ENCODE measurements around the gene OR2W1. TPM values are rescaled to one million over a fixed set of nuclear protein-coding genes. Genes with fewer than 3 reads are reported as not detected.

The OR2W1 gene, protein sequence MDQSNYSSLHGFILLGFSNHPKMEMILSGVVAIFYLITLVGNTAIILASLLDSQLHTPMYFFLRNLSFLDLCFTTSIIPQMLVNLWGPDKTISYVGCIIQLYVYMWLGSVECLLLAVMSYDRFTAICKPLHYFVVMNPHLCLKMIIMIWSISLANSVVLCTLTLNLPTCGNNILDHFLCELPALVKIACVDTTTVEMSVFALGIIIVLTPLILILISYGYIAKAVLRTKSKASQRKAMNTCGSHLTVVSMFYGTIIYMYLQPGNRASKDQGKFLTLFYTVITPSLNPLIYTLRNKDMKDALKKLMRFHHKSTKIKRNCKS
- not detected in 5 replicates for total RNA-seq (2022; extraction: Qiagen RNA extraction; ENCODE audit: low read depth)

DNA sequence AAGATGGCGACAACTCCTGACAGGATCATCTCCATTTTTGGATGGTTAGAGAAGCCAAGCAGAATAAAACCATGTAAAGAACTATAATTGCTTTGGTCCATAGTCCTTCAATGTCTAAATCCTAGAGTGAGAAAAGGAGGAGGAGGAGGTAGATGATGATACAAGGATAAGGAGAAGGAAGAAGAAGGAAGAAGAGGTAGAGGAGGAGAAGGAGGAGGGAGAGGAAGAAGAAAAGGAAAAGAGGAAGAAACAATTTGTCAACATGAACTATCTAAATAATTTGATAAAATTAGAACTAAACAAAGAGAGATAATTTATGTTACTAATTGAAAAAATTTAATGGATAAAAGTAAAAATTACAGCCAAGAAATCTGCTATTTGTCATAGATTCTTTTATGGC, at the start of gene OR2W1:
Gene OR2W1, minus strand, starts transcription at position 101 of the 400 bp plus-strand sequence. Its CDS starts 0 bp downstream, at position 101.

DNA sequence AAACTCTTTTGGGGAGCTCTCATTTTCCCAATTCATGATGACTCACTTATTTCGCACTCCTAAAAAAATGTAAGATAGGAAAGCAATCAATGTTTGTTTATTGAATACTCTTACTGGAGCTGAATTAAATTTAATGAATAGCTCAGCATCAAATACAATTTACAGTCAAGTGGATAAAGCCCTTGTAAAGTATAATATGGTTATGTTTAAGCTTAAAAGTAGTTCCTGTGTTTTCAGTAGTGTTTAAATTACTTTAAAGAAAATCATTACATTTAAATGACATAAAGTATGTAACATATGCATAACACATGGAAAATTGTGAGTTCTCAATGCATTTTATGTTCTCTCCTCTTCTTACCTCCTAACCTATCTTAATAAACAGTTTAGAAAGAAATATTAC, 42.2 kb upstream of the OR2W1 start, which contains the start of gene OR2B3:
Gene OR2B3, minus strand, starts transcription at position 101 of the 400 bp plus-strand sequence. Its CDS starts 65 bp downstream, at position 36.

DNA sequence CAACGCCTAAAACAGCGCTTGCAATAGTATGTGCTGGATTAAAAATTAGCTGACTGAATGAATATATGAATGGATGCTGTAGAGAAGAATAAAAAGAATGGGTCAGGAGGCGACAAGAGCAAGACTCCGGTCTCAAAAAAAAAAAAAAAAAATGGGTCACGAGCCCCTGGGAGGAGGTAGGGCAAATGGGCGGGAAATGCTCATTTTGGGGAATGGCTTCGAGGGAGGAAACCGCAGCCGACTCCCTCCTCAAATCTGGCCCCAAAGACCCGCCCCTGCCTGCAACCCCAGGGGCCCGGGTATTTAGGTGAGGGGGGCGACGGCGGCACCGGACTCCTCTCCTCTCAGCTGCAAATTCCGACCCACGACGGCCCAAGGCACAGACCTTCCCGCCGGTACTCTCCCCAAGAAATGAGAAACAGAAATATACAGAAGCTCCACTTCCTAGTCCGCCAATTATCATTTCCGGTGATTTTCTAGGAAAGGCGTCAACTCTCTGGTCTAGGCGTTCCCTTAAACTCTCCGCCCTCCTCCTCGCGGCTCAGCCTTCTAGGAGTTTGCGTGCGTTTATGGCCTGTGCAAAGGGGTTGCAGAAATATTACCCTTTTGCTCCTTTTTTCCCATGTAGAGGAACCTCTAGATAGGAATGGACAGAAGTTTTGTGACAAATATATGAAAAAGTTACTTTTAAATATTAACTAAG, 39.6 kb downstream of the OR2W1 start, which contains the start of gene ZNF311:
Gene ZNF311, minus strand, starts transcription at position 133 of the 703 bp plus-strand sequence. CDS start 1,361 bp downstream, outside the sequence.

Other genes starting within 250 kb of the OR2W1 start
- gene TRIM27, start 121.2 kb downstream of the OR2W1 start, total RNA-seq (2022; extraction: Qiagen RNA extraction; ENCODE audit: low read depth): 38.2 to 48.9 TPM (median 46.3 TPM) in 5 replicates
- 0.09 to 0.27 TPM (median 0.16 TPM) in 5 replicates for gene ZNF311, start 39.9 kb downstream of the OR2W1 start, total RNA-seq (2022; extraction: Qiagen RNA extraction; ENCODE audit: low read depth)
- gene OR2B3, start 42.1 kb upstream of the OR2W1 start, total RNA-seq (2022; extraction: Qiagen RNA extraction; ENCODE audit: low read depth): not detected in 5 replicates
- not detected in 5 replicates for gene OR2J1, start 54.3 kb upstream of the OR2W1 start, total RNA-seq (2022; extraction: Qiagen RNA extraction; ENCODE audit: low read depth)
- not detected in 5 replicates for gene OR2J3, start 62.9 kb upstream of the OR2W1 start, total RNA-seq (2022; extraction: Qiagen RNA extraction; ENCODE audit: low read depth)
- gene OR2J2, start 125.7 kb upstream of the OR2W1 start, total RNA-seq (2022; extraction: Qiagen RNA extraction; ENCODE audit: low read depth): not detected in 5 replicates

All from A549 treated with GW870086 at 1 μM for 4 hours (cell line).